Glutamatergic neuron (in vitro differentiated cells): ENCODE data around the gene S100G. TPM values are rescaled to one million over a fixed set of nuclear protein-coding genes. Genes with fewer than 3 reads are reported as not detected.
"Not testable (repeated sequence)": the region's sequence is repeated elsewhere in the genome, so short reads cannot be mapped to it uniquely, and the experiment has no call there.

ENCODE experiments used
- DNase-seq: peaks from one replicate; pipeline ENCODE4 v3.0.0; 2022
- H3K27ac Mint-ChIP-seq: one replicate; pipeline ENCODE4 v1.8.0; 2020; ENCODE audit warnings: mild to moderate bottlenecking, mixed read lengths, inconsistent platforms; ENCODE audit not compliant: unreplicated experiment
- H3K27me3 Mint-ChIP-seq: one replicate; pipeline ENCODE4 v1.8.0; 2020; ENCODE audit warnings: mild to moderate bottlenecking, moderate library complexity, mixed read lengths, inconsistent platforms; ENCODE audit not compliant: unreplicated experiment
- H3K36me3 Mint-ChIP-seq: one replicate; pipeline ENCODE4 v1.8.0; 2020; ENCODE audit warnings: mild to moderate bottlenecking, mixed read lengths, inconsistent platforms; ENCODE audit not compliant: unreplicated experiment
- H3K4me1 Mint-ChIP-seq: one replicate; pipeline ENCODE4 v1.8.0; 2020; ENCODE audit warnings: mild to moderate bottlenecking, low read depth, mixed read lengths, inconsistent platforms; ENCODE audit not compliant: unreplicated experiment
- H3K4me3 Mint-ChIP-seq: one replicate; pipeline ENCODE4 v1.8.0; 2020; ENCODE audit warnings: mild to moderate bottlenecking, mixed read lengths, inconsistent platforms; ENCODE audit not compliant: unreplicated experiment
- H3K9me3 Mint-ChIP-seq: one replicate; pipeline ENCODE4 v1.8.0; 2020; ENCODE audit warnings: mild to moderate bottlenecking, moderate library complexity, mixed read lengths, inconsistent platforms; ENCODE audit not compliant: unreplicated experiment
- total RNA-seq: library from RNA; stranded (reverse); fragmentation: NEBNext Ultra II Directional; extraction: Animal tissue kit (Norgen Biotek cat#: 25700); gene quantifications from one replicate; pipeline ENCODE4 v1.2.1, GENCODE V29; 2021; ENCODE audit not compliant: unreplicated experiment
- TF ChIP-seq, protein P1 (sequence below): fragments of 200-600 bp; sonication (generic); IDR thresholded peaks from one replicate; pipeline ENCODE4 v1.5.0; 2021; ENCODE audit not compliant: partially characterized antibody, unreplicated experiment

Gene S100G
- total RNA-seq, 1 donor from 2014 or later, result not detected

DNA sequence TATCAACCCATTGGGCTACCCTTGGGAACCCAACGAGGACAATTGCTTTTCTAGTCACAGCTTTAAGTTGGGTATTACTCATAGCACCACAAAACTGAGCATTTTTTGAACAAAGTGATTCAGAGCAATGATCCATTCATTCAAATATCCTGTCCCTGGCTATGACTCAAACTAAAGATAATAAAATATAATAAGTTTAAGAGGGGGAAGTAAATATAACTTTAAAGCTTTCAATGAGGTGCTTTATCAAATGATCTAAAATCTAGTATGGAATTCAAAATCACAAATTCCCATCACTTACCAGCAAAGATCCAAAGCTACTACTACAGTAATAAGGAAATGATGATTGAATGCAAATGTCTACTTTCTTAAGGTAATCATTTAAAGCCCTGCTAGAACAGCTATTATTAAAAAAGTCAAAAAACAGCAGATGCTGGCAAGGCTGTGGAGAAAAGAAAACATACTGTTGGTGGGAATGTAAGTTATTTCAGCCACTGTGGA, 39.8 kb upstream of the S100G start:
- H3K4me1 Mint-ChIP-seq, result no peaks in the 10 kb centered on the region
- H3K9me3 Mint-ChIP-seq, result peaks cover 3% of the 10 kb centered on the region
- TF ChIP-seq, protein P1, sequence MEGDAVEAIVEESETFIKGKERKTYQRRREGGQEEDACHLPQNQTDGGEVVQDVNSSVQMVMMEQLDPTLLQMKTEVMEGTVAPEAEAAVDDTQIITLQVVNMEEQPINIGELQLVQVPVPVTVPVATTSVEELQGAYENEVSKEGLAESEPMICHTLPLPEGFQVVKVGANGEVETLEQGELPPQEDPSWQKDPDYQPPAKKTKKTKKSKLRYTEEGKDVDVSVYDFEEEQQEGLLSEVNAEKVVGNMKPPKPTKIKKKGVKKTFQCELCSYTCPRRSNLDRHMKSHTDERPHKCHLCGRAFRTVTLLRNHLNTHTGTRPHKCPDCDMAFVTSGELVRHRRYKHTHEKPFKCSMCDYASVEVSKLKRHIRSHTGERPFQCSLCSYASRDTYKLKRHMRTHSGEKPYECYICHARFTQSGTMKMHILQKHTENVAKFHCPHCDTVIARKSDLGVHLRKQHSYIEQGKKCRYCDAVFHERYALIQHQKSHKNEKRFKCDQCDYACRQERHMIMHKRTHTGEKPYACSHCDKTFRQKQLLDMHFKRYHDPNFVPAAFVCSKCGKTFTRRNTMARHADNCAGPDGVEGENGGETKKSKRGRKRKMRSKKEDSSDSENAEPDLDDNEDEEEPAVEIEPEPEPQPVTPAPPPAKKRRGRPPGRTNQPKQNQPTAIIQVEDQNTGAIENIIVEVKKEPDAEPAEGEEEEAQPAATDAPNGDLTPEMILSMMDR, result no peak
- H3K4me3 Mint-ChIP-seq, result no peak overlapping the region
- H3K27ac Mint-ChIP-seq, result no peak overlapping the region
- no peaks in the 10 kb centered on the region for H3K36me3 Mint-ChIP-seq
- H3K27me3 Mint-ChIP-seq, result peaks cover 2% of the 10 kb centered on the region
- DNase-seq, result no peak

DNA sequence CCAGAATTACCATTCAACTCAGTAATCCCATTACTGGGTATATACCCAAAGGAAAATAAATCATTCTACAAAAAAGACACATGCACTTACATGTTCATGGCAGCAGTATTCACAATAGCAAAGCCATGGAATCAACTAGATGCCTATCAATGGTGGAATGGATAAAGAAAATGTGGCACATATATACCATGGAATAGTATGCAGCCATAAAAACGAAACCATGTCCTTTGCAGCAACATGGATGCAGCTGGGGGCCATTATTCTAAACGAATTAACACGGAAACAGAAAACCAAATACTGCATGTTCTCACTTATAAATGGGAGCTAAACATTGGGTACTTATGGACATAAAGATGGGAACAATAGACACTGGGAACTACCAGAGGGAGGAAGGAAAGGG, 39.3 kb upstream of the S100G start:
- H3K27me3 Mint-ChIP-seq, H3K4me1 Mint-ChIP-seq, H3K36me3 Mint-ChIP-seq: not testable (repeated sequence)

GRCh38 chrX:16612257-16612897, 37.6 kb upstream of the S100G start:
- Mint-ChIP-seq H3K9me3 (peaks cover 3% of the 10 kb centered on the region), H3K4me3 (no peak overlapping the region), H3K36me3 (no peaks in the 10 kb centered on the region), H3K4me1 (no peaks in the 10 kb centered on the region), H3K27ac (no peak overlapping the region), H3K27me3 (peaks cover 2% of the 10 kb centered on the region)
- TF ChIP-seq, protein P1, result no peak
- DNase-seq, result no peak

More for the DNA sequence above, 39.3 kb upstream of the S100G start:
- not testable (repeated sequence) for DNase-seq, H3K9me3 Mint-ChIP-seq, H3K27ac Mint-ChIP-seq, H3K4me3 Mint-ChIP-seq

DNA sequence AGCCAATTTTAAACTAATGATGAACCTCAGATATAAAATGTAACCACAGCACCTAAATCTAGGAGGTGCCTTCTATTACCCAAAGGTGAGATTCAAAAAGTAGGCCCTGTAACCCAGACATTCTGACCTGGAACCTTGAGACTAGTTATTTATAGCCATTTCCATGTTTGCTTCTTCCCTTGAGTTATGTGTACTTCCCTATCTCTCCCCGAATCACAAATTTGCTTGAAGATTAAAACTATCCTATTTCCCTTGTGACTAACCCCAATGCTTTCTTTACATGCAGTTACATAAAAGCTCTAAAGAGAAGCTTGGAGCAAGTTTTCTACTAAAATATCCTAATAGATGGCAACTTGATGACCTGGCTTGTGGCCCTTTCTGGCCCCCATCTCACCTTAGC, 32.6 kb upstream of the S100G start:
- TF ChIP-seq, protein P1, result no peak
- no peaks in the 10 kb centered on the region for H3K36me3 Mint-ChIP-seq
- H3K4me1 Mint-ChIP-seq, result no peaks in the 10 kb centered on the region
- H3K9me3 Mint-ChIP-seq, result peaks cover 3% of the 10 kb centered on the region
- H3K27me3 Mint-ChIP-seq, result peaks cover 4% of the 10 kb centered on the region
- DNase-seq, result no peak
- no peak overlapping the region for H3K27ac Mint-ChIP-seq
- H3K4me3 Mint-ChIP-seq, result no peak overlapping the region

- Mint-ChIP-seq H3K4me1 (no peaks in the 10 kb centered on the region), H3K9me3 (no peaks in the 10 kb centered on the region), H3K4me3 (no peak overlapping the region), H3K36me3 (no peaks in the 10 kb centered on the region), H3K27me3 (peaks cover 2% of the 10 kb centered on the region), H3K27ac (no peak overlapping the region)
- DNase-seq, result no peak
- TF ChIP-seq, protein P1, result no peak
Observed at GRCh38 chrX:16618422-16618821, 31.5 kb upstream of the S100G start.
